ENCODE data around the gene RNF214. TPM values are rescaled to one million over a fixed set of nuclear protein-coding genes. Genes with fewer than 3 reads are reported as not detected.
"Not testable (repeated sequence)": the region's sequence is repeated elsewhere in the genome, so short reads cannot be mapped to it uniquely, and the experiment has no call there.

RNF214 gene
- total RNA-seq, 4 donors from 2014 or later, result 12.4 to 21.5 (median 18.4) TPM

GRCh38 chr11:117315285-117316196, 83.1 kb downstream of the RNF214 start:
- no peaks in the 10 kb centered on the region for H3K27me3 ChIP-seq
- intact Hi-C loops (cut with DNase I), result no loop called here
- H3K36me3 ChIP-seq, result peaks cover 0 to 4% (median under 1%) of the 10 kb centered on the region in 4 donors
- 5% methylated on average over 4 of the region's 62 CpGs for WGBS
- H3K27ac ChIP-seq (replicated peaks in 1 of 4), result peak overlapping the region; percentile 60 to 77 (median 68)
- no peaks in the 10 kb centered on the region for H3K9me3 ChIP-seq
- H3K4me3 ChIP-seq, result peak overlapping the region; percentile 73 to 98 (median 94)
- H3K4me1 ChIP-seq, result peaks cover 21 to 42% (median 32%) of the 10 kb centered on the region in 4 donors
- TF ChIP-seq POLR2AphosphoS5 (IDR thresholded peaks at IDR 0.05), result no peak
- no peak for TF ChIP-seq POLR2A (IDR thresholded peaks at IDR 0.05; ENCODE audit: low read depth)
- TF ChIP-seq, protein P1, sequence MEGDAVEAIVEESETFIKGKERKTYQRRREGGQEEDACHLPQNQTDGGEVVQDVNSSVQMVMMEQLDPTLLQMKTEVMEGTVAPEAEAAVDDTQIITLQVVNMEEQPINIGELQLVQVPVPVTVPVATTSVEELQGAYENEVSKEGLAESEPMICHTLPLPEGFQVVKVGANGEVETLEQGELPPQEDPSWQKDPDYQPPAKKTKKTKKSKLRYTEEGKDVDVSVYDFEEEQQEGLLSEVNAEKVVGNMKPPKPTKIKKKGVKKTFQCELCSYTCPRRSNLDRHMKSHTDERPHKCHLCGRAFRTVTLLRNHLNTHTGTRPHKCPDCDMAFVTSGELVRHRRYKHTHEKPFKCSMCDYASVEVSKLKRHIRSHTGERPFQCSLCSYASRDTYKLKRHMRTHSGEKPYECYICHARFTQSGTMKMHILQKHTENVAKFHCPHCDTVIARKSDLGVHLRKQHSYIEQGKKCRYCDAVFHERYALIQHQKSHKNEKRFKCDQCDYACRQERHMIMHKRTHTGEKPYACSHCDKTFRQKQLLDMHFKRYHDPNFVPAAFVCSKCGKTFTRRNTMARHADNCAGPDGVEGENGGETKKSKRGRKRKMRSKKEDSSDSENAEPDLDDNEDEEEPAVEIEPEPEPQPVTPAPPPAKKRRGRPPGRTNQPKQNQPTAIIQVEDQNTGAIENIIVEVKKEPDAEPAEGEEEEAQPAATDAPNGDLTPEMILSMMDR (IDR thresholded peaks at IDR 0.05), result no peak
- no peak for TF ChIP-seq EP300 (IDR thresholded peaks at IDR 0.05)
- DNase-seq (ENCODE audit: extremely low spot score), result no peak

DNA sequence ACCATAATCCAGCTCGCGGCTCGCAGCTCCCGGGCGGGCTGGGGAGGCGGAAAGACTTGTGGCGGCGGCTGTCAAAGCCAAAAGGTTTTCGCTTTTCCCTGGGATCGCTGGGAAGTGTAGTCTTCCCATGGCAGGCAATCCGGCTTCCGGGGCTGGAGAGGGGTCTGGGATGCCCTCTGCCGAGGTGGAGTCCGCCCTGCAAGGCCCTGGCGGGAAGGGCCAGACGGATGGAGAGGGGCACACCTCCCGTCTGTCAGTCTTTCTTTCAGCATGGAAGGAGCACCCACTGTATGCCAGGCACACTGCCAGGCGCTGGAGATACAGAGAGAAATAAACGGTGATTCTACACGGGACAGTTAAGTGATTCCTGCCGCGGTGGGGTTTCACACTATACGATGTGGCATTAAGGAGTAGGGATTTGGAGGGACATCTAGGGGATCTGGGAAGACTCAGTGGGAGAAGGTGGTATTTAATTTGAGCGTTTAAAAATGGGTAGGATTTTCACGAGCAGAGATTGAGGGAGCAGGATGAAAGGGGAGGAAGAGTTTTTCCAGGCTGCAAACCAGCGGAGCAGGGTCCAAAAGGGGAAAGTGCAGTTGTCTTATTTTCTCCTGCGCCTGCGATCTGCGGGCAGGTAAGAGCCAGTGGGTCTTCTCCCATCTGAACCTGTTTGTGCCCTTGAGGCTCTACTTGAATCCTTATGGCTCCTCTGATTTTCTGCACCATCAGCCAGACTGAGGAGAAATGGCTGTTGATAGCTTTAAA, 83.9 kb downstream of the RNF214 start, which contains the start of gene BACE1:
Gene BACE1, minus strand, starts transcription at position 60 of the 765 bp plus-strand sequence. CDS start 461 bp downstream, outside the sequence.
- 18% methylated on average over 14 of the region's 29 CpGs for WGBS
- intact Hi-C loops (cut with DNase I), result no loop called here

DNA sequence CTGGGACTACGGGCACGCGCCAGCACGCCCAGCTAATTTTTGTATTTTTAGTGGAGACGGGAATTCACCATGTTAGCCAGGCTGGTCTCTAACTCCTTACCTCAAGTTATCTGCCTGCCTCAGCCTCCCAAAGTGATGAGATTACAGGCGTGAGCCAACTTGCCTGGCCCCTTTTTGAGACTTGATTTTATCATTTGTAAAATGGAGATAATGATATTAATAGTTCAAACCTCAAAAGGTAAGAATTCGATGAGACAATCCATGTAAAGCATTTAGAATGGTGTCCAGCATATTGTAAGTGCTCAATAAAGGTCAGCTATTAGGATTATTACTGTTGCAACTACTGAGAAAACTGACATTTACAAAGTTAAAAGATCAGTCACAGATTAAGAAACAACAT, 86.3 kb downstream of the RNF214 start:
- no peaks in the 10 kb centered on the region for H3K27me3 ChIP-seq
- H3K4me1 ChIP-seq, result peaks cover 21 to 36% (median 29%) of the 10 kb centered on the region in 4 donors
- no peak for TF ChIP-seq EP300 (IDR thresholded peaks at IDR 0.05)
- TF ChIP-seq POLR2A (IDR thresholded peaks at IDR 0.05; ENCODE audit: low read depth), result no peak
- no peak for TF ChIP-seq POLR2AphosphoS5 (IDR thresholded peaks at IDR 0.05)
- TF ChIP-seq, protein P1 (IDR thresholded peaks at IDR 0.05), result no peak
- DNase-seq (ENCODE audit: extremely low spot score), result no peak
- intact Hi-C loops (cut with DNase I), result no loop called here
- H3K27ac ChIP-seq (replicated peaks in 1 of 4), result no peak overlapping the region
- no peaks in the 10 kb centered on the region for H3K9me3 ChIP-seq
- no peak overlapping the region for H3K4me3 ChIP-seq
- 94% methylated on average over 7 of the region's 7 CpGs for WGBS
- no peaks in the 10 kb centered on the region for H3K36me3 ChIP-seq

More for the DNA sequence above, 83.9 kb downstream of the RNF214 start, which contains the start of gene BACE1:
- H3K36me3 ChIP-seq, result no peaks in the 10 kb centered on the region
- peaks cover 21 to 42% (median 32%) of the 10 kb centered on the region in 4 donors for H3K4me1 ChIP-seq
- H3K27ac ChIP-seq (replicated peaks in 1 of 4), result peak within 1 kb of the TSS; percentile 60 to 77 (median 68)
- no peaks in the 10 kb centered on the region for H3K9me3 ChIP-seq
- no peaks in the 10 kb centered on the region for H3K27me3 ChIP-seq
- H3K4me3 ChIP-seq, result peak within 1 kb of the TSS; percentile 73 to 98 (median 94)
- TF ChIP-seq POLR2AphosphoS5 (IDR thresholded peaks at IDR 0.05), result peak; percentile 76 to 77
- TF ChIP-seq, protein P1 (IDR thresholded peaks at IDR 0.05), result peak; percentile 42 to 52 (median 50)
- no peak for TF ChIP-seq POLR2A (IDR thresholded peaks at IDR 0.05; ENCODE audit: low read depth)
- peak; percentile 94 for DNase-seq (ENCODE audit: extremely low spot score)

- Histone ChIP-seq H3K9me3 (no peaks in the 10 kb centered on the region), H3K27ac (replicated peaks in 1 of 4) (no peak overlapping the region), H3K4me1 (peaks cover 18 to 30% (median 23%) of the 10 kb centered on the region in 4 donors), H3K4me3 (no peak overlapping the region), H3K27me3 (no peaks in the 10 kb centered on the region), H3K36me3 (no peaks in the 10 kb centered on the region)
- intact Hi-C loops (cut with DNase I), result no loop called here
- no peak for TF ChIP-seq POLR2A (IDR thresholded peaks at IDR 0.05; ENCODE audit: low read depth)
- TF ChIP-seq, protein P1 (IDR thresholded peaks at IDR 0.05), result no peak
- no peak for TF ChIP-seq POLR2AphosphoS5 (IDR thresholded peaks at IDR 0.05)
- TF ChIP-seq EP300 (IDR thresholded peaks at IDR 0.05), result no peak
- no peak for DNase-seq (ENCODE audit: extremely low spot score)
- WGBS, result 82% methylated on average over 4 of the region's 5 CpGs
These were observed 86.9 kb downstream of the RNF214 start for GRCh38 chr11:117319214-117319840.

GRCh38 chr11:117327255-117327566, 94.7 kb downstream of the RNF214 start:
- H3K27me3 ChIP-seq; DNase-seq (ENCODE audit: extremely low spot score); H3K36me3 ChIP-seq; H3K9me3 ChIP-seq: not testable (repeated sequence)
- peaks cover 8 to 18% (median 14%) of the 10 kb centered on the region in 4 donors for H3K4me1 ChIP-seq
- 10% methylated on average over 5 of the region's 5 CpGs for WGBS
- H3K27ac ChIP-seq (replicated peaks in 1 of 4), result peak overlapping the region; percentile 88 to 94 (median 90)
- H3K4me3 ChIP-seq, result peak overlapping the region; percentile 65 to 82 (median 70)
- intact Hi-C loops (cut with DNase I), result loop anchor here (10.0 kb wide), 1 partner anchor 552 kb away; the partner anchor contains the start of gene BUD13
